ENCODE data around the gene RPUSD4.

DNA sequence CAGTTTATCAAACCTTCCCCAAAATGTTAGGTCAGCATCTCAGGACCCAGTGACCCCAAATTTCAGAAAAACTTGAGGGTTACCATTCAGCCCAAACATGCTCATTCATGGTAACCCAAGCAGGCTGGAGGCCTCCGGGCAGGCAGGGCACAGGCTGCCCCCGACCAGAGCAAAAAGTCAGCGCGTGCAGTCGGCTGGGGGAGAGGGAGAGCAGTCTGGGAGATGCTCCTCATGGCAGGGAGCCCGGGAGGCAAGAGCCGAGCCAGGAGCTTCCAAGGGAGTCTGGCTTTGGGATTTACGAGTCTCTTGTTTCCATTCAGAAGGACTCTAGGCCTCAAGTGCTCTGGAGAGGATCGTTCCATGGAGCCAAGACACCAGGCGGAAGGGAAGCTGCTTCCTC, 45.7 kb downstream of the RPUSD4 start:
- TF ChIP-seq, protein P1, sequence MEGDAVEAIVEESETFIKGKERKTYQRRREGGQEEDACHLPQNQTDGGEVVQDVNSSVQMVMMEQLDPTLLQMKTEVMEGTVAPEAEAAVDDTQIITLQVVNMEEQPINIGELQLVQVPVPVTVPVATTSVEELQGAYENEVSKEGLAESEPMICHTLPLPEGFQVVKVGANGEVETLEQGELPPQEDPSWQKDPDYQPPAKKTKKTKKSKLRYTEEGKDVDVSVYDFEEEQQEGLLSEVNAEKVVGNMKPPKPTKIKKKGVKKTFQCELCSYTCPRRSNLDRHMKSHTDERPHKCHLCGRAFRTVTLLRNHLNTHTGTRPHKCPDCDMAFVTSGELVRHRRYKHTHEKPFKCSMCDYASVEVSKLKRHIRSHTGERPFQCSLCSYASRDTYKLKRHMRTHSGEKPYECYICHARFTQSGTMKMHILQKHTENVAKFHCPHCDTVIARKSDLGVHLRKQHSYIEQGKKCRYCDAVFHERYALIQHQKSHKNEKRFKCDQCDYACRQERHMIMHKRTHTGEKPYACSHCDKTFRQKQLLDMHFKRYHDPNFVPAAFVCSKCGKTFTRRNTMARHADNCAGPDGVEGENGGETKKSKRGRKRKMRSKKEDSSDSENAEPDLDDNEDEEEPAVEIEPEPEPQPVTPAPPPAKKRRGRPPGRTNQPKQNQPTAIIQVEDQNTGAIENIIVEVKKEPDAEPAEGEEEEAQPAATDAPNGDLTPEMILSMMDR (conservative IDR thresholded peaks at IDR 0.05; ENCODE audit: low read depth, low read length), result no peak
- no peak for TF ChIP-seq EZH2 (IDR thresholded peaks at IDR 0.05; ENCODE audit: low read length, unreplicated experiment)

All from PC-3 (cell line).